ENCODE results near the gene DNAH9.

The DNAH9 gene

DNA sequence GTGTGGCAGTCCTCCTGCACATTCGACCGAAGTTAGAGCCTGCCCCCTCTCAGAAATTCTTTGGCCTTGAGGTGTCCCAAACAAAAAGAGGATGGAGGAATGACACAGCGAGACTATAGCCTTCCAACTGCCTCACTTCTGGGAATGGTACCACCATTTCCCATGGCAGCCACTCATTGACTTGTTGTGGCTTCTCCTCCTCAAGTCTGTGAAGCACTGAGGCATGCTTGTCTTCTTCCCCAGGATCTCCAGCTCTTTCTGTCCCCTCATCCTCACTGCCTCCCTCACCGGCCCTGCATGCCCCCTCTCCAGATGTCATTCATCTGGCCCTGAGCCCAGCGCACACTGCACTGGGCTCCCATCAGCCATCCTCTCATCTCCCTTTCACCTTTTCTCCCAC lies 43.7 kb upstream of the DNAH9 start:
- TF ChIP-seq, protein P1, sequence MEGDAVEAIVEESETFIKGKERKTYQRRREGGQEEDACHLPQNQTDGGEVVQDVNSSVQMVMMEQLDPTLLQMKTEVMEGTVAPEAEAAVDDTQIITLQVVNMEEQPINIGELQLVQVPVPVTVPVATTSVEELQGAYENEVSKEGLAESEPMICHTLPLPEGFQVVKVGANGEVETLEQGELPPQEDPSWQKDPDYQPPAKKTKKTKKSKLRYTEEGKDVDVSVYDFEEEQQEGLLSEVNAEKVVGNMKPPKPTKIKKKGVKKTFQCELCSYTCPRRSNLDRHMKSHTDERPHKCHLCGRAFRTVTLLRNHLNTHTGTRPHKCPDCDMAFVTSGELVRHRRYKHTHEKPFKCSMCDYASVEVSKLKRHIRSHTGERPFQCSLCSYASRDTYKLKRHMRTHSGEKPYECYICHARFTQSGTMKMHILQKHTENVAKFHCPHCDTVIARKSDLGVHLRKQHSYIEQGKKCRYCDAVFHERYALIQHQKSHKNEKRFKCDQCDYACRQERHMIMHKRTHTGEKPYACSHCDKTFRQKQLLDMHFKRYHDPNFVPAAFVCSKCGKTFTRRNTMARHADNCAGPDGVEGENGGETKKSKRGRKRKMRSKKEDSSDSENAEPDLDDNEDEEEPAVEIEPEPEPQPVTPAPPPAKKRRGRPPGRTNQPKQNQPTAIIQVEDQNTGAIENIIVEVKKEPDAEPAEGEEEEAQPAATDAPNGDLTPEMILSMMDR (IDR thresholded peaks at IDR 0.05; ENCODE audit: low read depth, low read length): no peak
- no peak for DNase-seq
- H3K9me3 ChIP-seq: no peaks in the 10 kb centered on the region
- H3K27me3 ChIP-seq: no peaks in the 10 kb centered on the region
- no peaks in the 10 kb centered on the region for H3K4me1 ChIP-seq
- no peaks in the 10 kb centered on the region for H3K36me3 ChIP-seq
- H3K4me3 ChIP-seq (ENCODE audit: low read depth, low read length): no peak overlapping the region

DNA sequence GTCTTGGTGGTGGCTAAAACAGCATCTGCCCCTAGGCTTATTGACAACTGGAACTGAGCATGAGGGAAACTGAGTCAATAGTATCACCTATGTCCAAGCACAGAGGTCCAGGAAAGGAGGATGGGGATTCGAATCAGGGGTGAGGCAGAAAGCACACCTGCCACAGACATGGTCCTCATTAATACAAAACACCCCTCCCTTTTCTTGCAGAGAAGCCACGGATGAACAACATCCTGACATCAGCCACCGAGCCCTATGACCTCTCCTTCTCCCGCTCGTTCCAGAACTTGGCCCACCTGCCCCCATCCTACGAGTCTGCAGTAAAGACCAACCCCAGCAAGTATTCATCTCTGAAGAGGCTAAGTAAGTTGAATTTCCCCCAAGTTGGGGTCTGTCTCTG lies 42.7 kb upstream of the DNAH9 start:
- DNase-seq: no peak
- H3K4me1 ChIP-seq: no peaks in the 10 kb centered on the region
- TF ChIP-seq, protein P1 (IDR thresholded peaks at IDR 0.05; ENCODE audit: low read depth, low read length): no peak
- H3K36me3 ChIP-seq: no peaks in the 10 kb centered on the region
- no peaks in the 10 kb centered on the region for H3K9me3 ChIP-seq
- H3K27me3 ChIP-seq: no peaks in the 10 kb centered on the region
- H3K4me3 ChIP-seq (ENCODE audit: low read depth, low read length): no peak overlapping the region

DNA sequence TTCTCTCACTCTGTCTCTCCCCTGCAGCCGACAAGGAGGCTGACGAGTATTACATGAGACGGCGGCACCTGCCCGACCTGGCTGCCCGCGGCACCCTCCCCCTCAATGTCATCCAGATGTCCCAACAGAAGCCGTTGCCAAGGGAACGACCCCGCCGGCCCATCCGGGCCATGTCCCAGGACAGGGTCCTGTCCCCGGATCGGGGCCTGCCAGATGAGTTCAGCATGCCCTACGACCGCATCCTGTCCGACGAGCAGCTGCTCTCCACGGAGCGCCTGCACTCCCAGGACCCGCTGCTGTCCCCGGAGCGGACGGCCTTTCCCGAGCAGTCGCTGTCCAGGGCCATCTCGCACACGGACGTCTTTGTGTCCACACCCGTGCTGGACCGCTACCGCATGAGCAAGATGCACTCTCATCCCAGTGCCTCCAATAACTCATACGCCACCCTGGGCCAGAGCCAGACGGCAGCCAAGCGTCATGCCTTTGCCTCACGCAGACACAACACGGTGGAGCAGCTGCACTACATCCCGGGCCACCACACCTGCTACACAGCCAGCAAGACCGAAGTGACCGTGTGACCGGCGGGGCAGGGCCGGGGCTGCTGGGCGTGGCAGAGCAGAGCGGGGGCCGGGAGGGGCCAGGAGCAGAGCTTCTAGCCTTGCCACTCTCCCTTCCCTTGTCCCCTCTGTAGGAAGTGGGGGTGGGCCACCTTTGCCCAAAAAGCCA lies 40.4 kb upstream of the DNAH9 start:
- H3K9me3 ChIP-seq: no peaks in the 10 kb centered on the region
- no peak for DNase-seq
- no peaks in the 10 kb centered on the region for H3K27me3 ChIP-seq
- TF ChIP-seq, protein P1 (IDR thresholded peaks at IDR 0.05; ENCODE audit: low read depth, low read length): no peak
- H3K4me3 ChIP-seq (ENCODE audit: low read depth, low read length): no peak overlapping the region
- no peaks in the 10 kb centered on the region for H3K4me1 ChIP-seq
- H3K36me3 ChIP-seq: no peaks in the 10 kb centered on the region

DNA sequence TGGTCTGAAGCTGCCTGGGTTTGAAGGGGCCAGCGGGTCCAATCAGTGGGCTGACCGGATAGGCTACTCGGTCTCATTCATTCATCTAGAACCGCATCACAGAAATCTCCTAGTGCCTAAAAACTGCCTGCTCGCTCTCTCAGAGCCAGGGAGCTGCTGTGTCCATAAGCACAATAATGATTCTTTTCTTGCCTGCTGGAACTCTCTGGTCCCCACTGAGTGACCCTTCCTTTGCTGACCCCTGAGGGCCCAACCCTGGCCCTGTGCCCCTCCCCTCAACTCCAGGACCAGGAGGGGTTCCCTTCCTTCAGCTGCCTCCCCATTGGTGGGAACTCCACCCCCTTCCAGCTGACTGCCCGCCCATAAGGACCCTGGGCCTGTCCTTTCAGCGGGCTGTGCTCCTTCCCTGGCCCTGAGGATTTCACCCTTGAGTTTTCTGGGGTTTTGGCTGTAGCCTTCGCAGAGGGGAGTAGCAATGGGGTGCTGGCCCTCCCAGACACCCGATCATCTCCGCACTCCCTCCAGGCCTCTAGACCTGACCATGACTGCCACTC lies 39.5 kb upstream of the DNAH9 start:
- no peaks in the 10 kb centered on the region for H3K9me3 ChIP-seq
- H3K36me3 ChIP-seq: no peaks in the 10 kb centered on the region
- TF ChIP-seq, protein P1 (IDR thresholded peaks at IDR 0.05; ENCODE audit: low read depth, low read length): no peak
- H3K4me3 ChIP-seq (ENCODE audit: low read depth, low read length): no peak overlapping the region
- no peaks in the 10 kb centered on the region for H3K27me3 ChIP-seq
- no peaks in the 10 kb centered on the region for H3K4me1 ChIP-seq
- no peak for DNase-seq

DNA sequence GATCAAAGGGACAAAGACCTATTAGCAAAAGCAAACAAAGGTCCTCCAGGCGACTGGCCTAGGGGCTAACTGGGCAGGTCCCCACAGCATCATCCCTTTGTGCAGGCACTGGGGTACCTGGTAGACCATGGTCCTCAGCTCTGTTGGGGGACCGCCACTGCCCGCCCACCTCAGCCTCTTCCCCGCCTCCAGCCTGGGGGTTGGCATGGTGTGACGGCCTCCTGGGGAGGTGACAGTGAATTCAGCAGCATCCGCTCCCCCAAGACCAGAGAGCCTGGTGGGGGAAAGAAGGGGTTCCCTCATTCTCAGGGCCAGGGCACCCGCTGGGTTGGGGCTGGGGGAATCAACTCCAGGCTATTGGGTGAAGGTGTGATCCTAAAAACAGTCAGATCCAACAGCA lies 38.7 kb upstream of the DNAH9 start:
- Histone ChIP-seq H3K9me3 (no peaks in the 10 kb centered on the region), H3K4me3 (ENCODE audit: low read depth, low read length) (no peak overlapping the region), H3K4me1 (no peaks in the 10 kb centered on the region), H3K27me3 (no peaks in the 10 kb centered on the region), H3K36me3 (no peaks in the 10 kb centered on the region)
- no peak for DNase-seq
- TF ChIP-seq, protein P1 (IDR thresholded peaks at IDR 0.05; ENCODE audit: low read depth, low read length): no peak

DNA sequence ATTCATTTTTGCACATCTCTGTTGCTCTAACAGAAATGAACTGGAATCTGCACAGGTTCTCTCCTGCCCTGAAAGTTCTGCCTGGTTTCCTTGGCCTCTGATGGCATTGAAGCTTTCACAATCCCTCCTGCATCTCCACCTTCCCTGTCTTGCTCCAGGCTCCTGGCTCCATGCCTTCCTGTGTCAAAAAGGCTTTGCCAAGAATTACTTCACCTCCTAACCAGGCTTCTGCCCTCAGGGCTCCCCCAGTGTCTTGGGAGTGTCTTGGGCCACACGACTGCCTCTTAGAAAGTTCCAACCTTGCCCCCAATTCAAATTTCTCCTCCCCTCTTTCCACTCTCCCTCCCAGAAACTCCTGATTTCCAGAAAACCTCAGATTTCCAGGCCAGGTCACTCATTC lies 37.0 kb upstream of the DNAH9 start:
- no peaks in the 10 kb centered on the region for H3K27me3 ChIP-seq
- TF ChIP-seq, protein P1 (IDR thresholded peaks at IDR 0.05; ENCODE audit: low read depth, low read length): no peak
- no peaks in the 10 kb centered on the region for H3K9me3 ChIP-seq
- H3K4me1 ChIP-seq: no peaks in the 10 kb centered on the region
- no peak for DNase-seq
- H3K4me3 ChIP-seq (ENCODE audit: low read depth, low read length): no peak overlapping the region
- H3K36me3 ChIP-seq: no peaks in the 10 kb centered on the region

Measured in BE2C (cell line).